Measurements from ENCODE around the gene SETD1B. TPM values are rescaled to one million over a fixed set of nuclear protein-coding genes. Genes with fewer than 3 reads are reported as not detected.
"Not testable (repeated sequence)": the region's sequence is repeated elsewhere in the genome, so short reads cannot be mapped to it uniquely, and the experiment has no call there.

SETD1B gene
- total and polyA plus RNA-seq, 11 donors = 6.2 to 17.0 (median 9.3) TPM

GRCh38 chr12:121860257-121860656 is 56.4 kb downstream of the SETD1B start:
- DNase-seq = no peak
- no peaks in the 10 kb centered on the region for H3K27me3 ChIP-seq
- intact Hi-C loops (cut with DNase I) = no loop called here
- no peak overlapping the region for H3K4me3 ChIP-seq
- WGBS, 4 donors = 94 to 100% (median 96%) methylated on average over 1 of the region's 1 CpG; no CpG with 5 or more reads in 1 of the 4 donors
- no peaks in the 10 kb centered on the region for H3K9me3 ChIP-seq
- peak overlapping the region in 1 of 12 donors; percentile 85 for H3K27ac ChIP-seq
- no peak for ATAC-seq
- peaks cover 0 to 19% (median 13%) of the 10 kb centered on the region in 12 donors for H3K4me1 ChIP-seq
- H3K36me3 ChIP-seq = no peaks in the 10 kb centered on the region
- no peak for TF ChIP-seq CTCF (IDR thresholded peaks at IDR 0.05)
- no peak for TF ChIP-seq POLR2A (IDR thresholded peaks at IDR 0.05)

GRCh38 chr12:121860699-121861098 is 56.9 kb downstream of the SETD1B start:
- H3K4me3 ChIP-seq; ATAC-seq; DNase-seq; intact Hi-C loops (cut with DNase I); H3K9me3 ChIP-seq; H3K27ac ChIP-seq; H3K36me3 ChIP-seq; H3K27me3 ChIP-seq: not testable (repeated sequence)
- peaks cover 0 to 19% (median 13%) of the 10 kb centered on the region in 12 donors for H3K4me1 ChIP-seq
- WGBS, 4 donors = 81 to 96% (median 95%) methylated on average over 3 to 4 of the region's 4 CpGs

DNA sequence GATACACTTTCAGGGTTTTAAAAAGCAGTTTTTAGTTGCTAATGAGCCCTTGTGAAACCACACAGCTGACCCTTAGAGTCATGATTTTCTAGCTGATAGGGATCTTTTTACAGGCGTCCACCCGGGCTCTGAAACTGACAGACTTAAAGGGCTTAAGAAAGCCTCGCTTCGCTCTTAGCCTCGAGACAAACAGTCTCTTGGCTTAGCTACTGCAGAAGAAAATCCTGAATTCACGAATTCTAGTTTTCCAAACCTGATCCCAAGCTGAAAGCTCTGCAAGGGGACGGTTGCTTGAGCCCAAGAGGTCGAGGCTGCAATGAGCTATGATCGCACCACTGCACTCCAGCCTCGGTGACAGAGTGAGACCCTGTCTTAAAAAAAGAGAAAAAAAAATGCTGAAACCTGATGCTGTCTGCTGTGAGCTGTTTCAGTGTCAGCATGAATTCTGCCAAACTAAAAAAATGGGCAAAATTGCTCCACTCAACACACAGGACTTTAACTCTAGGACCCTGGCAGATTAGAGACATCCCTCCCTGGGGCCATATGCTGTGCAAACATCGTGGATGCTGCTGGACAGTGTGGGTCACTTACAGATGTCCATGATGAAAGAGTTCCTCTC is 57.9 kb downstream of the SETD1B start:
- H3K4me3 ChIP-seq = no peak overlapping the region
- no peaks in the 10 kb centered on the region for H3K36me3 ChIP-seq
- H3K27ac ChIP-seq = peak overlapping the region in 1 of 12 donors; percentile 19
- TF ChIP-seq CTCF (IDR thresholded peaks at IDR 0.05) (no peak), POLR2A (IDR thresholded peaks at IDR 0.05) (no peak)
- WGBS, 4 donors = 51 to 56% (median 53%) methylated on average over 11 of the region's 11 CpGs
- H3K9me3 ChIP-seq = no peaks in the 10 kb centered on the region
- intact Hi-C loops (cut with DNase I) = no loop called here
- no peak for ATAC-seq
- no peak for DNase-seq
- H3K27me3 ChIP-seq = no peaks in the 10 kb centered on the region
- peaks cover 0 to 19% (median 13%) of the 10 kb centered on the region in 12 donors for H3K4me1 ChIP-seq

DNA sequence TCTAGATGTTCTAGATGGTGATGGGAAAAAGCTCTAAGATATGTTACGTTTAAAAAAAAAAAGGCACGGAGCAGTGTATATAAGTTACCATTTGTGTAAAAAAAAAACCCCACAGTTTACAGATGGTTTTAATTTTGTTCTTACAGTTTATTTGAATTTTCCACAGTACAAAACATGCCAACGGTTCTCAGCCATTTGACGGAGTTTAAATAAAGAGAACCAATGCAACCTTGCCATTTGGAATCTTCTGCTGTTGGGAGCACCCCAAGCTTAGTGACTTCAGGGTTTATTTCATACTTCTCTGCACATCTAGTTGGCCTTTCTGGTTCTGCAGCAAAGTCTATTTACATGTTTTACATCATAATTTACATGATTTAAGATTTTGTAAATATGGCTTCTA is 62.5 kb downstream of the SETD1B start:
- DNase-seq (no peak), ATAC-seq (no peak)
- intact Hi-C loops (cut with DNase I) = no loop called here

GRCh38 chr12:121869229-121869628 is 65.4 kb downstream of the SETD1B start:
- H3K9me3 ChIP-seq; DNase-seq; intact Hi-C loops (cut with DNase I); H3K36me3 ChIP-seq; H3K27me3 ChIP-seq; ATAC-seq; H3K4me3 ChIP-seq; H3K4me1 ChIP-seq; H3K27ac ChIP-seq: not testable (repeated sequence)
- WGBS, 4 donors = 90 to 96% (median 95%) methylated on average over 8 of the region's 8 CpGs

More for the DNA sequence above, 62.5 kb downstream of the SETD1B start:
- Histone ChIP-seq H3K27me3 (no peaks in the 10 kb centered on the region), H3K9me3 (no peaks in the 10 kb centered on the region), H3K27ac (no peak overlapping the region), H3K36me3 (no peaks in the 10 kb centered on the region), H3K4me3 (no peak overlapping the region), H3K4me1 (no peaks in the 10 kb centered on the region)
- 83 to 89% (median 84%) methylated on average over 4 of the region's 4 CpGs for WGBS, 4 donors
- TF ChIP-seq POLR2A (IDR thresholded peaks at IDR 0.05) (no peak), CTCF (IDR thresholded peaks at IDR 0.05) (no peak)

All from heart left ventricle (tissue), 16 donors.